HepG2 (cell line): ENCODE measurements around the gene AADACL4. TPM values are rescaled to one million over a fixed set of nuclear protein-coding genes. Genes with fewer than 3 reads are reported as not detected.
A peak's percentile ranks its signal among the peaks of the same experiment; 100 is the strongest.

Experiments
- ATM ChIP-seq: fragments of 450-650 bp; IDR thresholded peaks from 2 replicates; pipeline ENCODE4 v1.7.1; 2017; ENCODE audit warnings: mild to moderate bottlenecking, borderline replicate concordance
- GPN1 ChIP-seq: sonication (generic); formaldehyde crosslinking; IDR thresholded peaks from 2 replicates; pipeline ENCODE4 v1.5.1; 2020; ENCODE audit warnings: missing genetic modification reagents, borderline replicate concordance
- HCFC1 ChIP-seq: fragments of 150-350 bp; IDR thresholded peaks from 2 replicates; pipeline ENCODE4 v1.6.1; 2014; ENCODE audit warnings: low read depth, low read length
- KDM4B ChIP-seq: sonication (generic); formaldehyde crosslinking; IDR thresholded peaks from 2 replicates; pipeline ENCODE4 v1.4.0; 2020; ENCODE audit warnings: missing genetic modification reagents
- NFE2L2 ChIP-seq: fragments of 150-350 bp; IDR thresholded peaks from 2 replicates; pipeline ENCODE4 v1.6.1; 2014; ENCODE audit warnings: low read length
- ZBTB20 ChIP-seq: sonication (generic); formaldehyde crosslinking; IDR thresholded peaks from 2 replicates; pipeline ENCODE4 v1.8.1; 2023; ENCODE audit warnings: missing genetic modification reagents, low read depth, mild to moderate bottlenecking, borderline replicate concordance
- ZNF136 ChIP-seq: sonication (generic); formaldehyde crosslinking; IDR thresholded peaks from 2 replicates; pipeline ENCODE4 v1.8.1; 2022; ENCODE audit warnings: low read depth, mild to moderate bottlenecking, moderate library complexity, missing genetic modification reagents
- polyA plus RNA-seq, 8 experiments: library from polyadenylated mRNA; depleted of rRNA in 3 of 8; stranded (reverse) in 7 of 8; unstranded in 1 of 8; fragments of >200 nt; fragmentation: Illumina TruSeq in 4 of 8; extraction: Trizol in 4 of 8; gene quantifications; 2 replicates each; pipeline versions ENCODE4 v1.2.1 to v1.2.3, GENCODE V29; 2011 to 2016; ENCODE audit warnings: low read depth in 4 of 8, missing spikeins in 1 of 8, mixed read lengths in 1 of 8; ENCODE audit not compliant: insufficient read depth in 1 of 8
- total RNA-seq, 5 experiments: library from RNA; depleted of rRNA; stranded (reverse); fragments of >200 nt; fragmentation: Illumina TruSeq; extraction: Trizol; gene quantifications; 2 replicates each; pipeline ENCODE4 v1.2.3, GENCODE V29; 2016; ENCODE audit warnings: low read depth in 1 of 5
- TF ChIP-seq, protein P1 (sequence below): sonication (generic); formaldehyde crosslinking; IDR thresholded peaks from 2 replicates; pipeline ENCODE4 v1.4.0; 2020; ENCODE audit warnings: mild to moderate bottlenecking, missing genetic modification reagents
- TF ChIP-seq, protein P2 (sequence below): sonication (generic); formaldehyde crosslinking; conservative IDR thresholded peaks from 2 replicates; pipeline ENCODE4 v1.4.0; 2020; ENCODE audit warnings: missing genetic modification reagents
- TF ChIP-seq, protein P3 (sequence below): sonication (generic); formaldehyde crosslinking; IDR thresholded peaks from 2 replicates; pipeline ENCODE4 v1.8.1; 2023; ENCODE audit warnings: mild to moderate bottlenecking, missing genetic modification reagents
- TF ChIP-seq, protein P4 (sequence below): IDR thresholded peaks from 2 replicates; pipeline ENCODE4 v1.6.1; 2016; ENCODE audit warnings: low read depth, missing genetic modification reagents, missing compliant biosample characterization
- TF ChIP-seq, protein P5 (sequence below): sonication (generic); formaldehyde crosslinking; IDR thresholded peaks from 2 replicates; pipeline ENCODE4 v1.8.0; 2022; ENCODE audit warnings: missing genetic modification reagents, mild to moderate bottlenecking, inconsistent platforms, borderline replicate concordance
- TF ChIP-seq, protein P6 (sequence below): sonication (generic); formaldehyde crosslinking; IDR thresholded peaks from 2 replicates; pipeline ENCODE4 v1.9.0; 2021; ENCODE audit warnings: missing genetic modification reagents, borderline replicate concordance

AADACL4 gene
- total and polyA plus RNA-seq, 2 of the 13 experiments (the other 11 are each of a cell fraction or from before 2014, with no cell fraction given): not detected

DNA sequence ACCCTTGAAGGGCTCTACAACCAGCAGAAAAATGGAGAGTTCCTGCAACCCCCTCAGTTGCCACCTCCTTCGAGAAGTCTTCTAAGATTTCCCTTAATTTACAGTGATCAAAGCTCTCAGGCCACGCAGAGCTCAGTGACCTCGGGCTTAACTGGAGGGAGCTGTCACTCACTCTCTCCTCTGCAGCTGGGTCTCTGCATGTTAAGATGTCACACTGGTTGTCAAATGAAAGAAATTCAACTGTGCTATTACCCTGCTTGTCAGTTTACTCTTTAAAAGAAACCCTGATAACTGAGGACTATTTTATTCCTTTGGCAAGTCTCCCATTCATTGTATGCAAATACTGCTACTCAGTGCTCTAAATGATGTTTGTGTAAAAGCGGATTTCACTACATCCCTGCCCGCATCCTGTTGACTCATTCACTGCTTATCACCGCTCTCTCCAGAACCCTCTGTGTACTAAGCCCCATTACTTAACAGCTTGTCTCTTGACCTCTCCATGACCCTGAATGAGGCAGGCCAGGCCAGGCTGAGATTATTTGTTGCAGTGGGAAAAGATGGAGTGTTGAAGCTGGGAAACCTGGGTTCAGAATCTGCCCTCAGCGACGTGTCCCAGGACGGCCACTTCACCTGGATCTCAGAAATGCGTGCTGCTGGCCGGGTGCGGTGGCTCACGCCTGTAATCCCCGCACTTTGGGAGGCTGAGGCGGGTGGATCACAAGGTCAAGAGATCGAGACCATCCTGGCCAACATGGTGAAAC lies 39.6 kb upstream of the AADACL4 start (continued):
- TF ChIP-seq, protein P1, sequence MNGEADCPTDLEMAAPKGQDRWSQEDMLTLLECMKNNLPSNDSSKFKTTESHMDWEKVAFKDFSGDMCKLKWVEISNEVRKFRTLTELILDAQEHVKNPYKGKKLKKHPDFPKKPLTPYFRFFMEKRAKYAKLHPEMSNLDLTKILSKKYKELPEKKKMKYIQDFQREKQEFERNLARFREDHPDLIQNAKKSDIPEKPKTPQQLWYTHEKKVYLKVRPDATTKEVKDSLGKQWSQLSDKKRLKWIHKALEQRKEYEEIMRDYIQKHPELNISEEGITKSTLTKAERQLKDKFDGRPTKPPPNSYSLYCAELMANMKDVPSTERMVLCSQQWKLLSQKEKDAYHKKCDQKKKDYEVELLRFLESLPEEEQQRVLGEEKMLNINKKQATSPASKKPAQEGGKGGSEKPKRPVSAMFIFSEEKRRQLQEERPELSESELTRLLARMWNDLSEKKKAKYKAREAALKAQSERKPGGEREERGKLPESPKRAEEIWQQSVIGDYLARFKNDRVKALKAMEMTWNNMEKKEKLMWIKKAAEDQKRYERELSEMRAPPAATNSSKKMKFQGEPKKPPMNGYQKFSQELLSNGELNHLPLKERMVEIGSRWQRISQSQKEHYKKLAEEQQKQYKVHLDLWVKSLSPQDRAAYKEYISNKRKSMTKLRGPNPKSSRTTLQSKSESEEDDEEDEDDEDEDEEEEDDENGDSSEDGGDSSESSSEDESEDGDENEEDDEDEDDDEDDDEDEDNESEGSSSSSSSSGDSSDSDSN (CRISPR knock-in tag): peak; percentile 51; the same call in 1 of the 2 replicates
- TF ChIP-seq NFE2L2: no peak
- TF ChIP-seq KDM4B: peak; percentile 56
- no peak for TF ChIP-seq ZNF136
- TF ChIP-seq, protein P2, sequence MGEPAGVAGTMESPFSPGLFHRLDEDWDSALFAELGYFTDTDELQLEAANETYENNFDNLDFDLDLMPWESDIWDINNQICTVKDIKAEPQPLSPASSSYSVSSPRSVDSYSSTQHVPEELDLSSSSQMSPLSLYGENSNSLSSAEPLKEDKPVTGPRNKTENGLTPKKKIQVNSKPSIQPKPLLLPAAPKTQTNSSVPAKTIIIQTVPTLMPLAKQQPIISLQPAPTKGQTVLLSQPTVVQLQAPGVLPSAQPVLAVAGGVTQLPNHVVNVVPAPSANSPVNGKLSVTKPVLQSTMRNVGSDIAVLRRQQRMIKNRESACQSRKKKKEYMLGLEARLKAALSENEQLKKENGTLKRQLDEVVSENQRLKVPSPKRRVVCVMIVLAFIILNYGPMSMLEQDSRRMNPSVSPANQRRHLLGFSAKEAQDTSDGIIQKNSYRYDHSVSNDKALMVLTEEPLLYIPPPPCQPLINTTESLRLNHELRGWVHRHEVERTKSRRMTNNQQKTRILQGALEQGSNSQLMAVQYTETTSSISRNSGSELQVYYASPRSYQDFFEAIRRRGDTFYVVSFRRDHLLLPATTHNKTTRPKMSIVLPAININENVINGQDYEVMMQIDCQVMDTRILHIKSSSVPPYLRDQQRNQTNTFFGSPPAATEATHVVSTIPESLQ: no peak
- TF ChIP-seq, protein P3, sequence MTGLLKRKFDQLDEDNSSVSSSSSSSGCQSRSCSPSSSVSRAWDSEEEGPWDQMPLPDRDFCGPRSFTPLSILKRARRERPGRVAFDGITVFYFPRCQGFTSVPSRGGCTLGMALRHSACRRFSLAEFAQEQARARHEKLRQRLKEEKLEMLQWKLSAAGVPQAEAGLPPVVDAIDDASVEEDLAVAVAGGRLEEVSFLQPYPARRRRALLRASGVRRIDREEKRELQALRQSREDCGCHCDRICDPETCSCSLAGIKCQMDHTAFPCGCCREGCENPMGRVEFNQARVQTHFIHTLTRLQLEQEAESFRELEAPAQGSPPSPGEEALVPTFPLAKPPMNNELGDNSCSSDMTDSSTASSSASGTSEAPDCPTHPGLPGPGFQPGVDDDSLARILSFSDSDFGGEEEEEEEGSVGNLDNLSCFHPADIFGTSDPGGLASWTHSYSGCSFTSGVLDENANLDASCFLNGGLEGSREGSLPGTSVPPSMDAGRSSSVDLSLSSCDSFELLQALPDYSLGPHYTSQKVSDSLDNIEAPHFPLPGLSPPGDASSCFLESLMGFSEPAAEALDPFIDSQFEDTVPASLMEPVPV (CRISPR knock-in tag): no peak; the same call in 1 of the 2 replicates
- TF ChIP-seq, protein P4, sequence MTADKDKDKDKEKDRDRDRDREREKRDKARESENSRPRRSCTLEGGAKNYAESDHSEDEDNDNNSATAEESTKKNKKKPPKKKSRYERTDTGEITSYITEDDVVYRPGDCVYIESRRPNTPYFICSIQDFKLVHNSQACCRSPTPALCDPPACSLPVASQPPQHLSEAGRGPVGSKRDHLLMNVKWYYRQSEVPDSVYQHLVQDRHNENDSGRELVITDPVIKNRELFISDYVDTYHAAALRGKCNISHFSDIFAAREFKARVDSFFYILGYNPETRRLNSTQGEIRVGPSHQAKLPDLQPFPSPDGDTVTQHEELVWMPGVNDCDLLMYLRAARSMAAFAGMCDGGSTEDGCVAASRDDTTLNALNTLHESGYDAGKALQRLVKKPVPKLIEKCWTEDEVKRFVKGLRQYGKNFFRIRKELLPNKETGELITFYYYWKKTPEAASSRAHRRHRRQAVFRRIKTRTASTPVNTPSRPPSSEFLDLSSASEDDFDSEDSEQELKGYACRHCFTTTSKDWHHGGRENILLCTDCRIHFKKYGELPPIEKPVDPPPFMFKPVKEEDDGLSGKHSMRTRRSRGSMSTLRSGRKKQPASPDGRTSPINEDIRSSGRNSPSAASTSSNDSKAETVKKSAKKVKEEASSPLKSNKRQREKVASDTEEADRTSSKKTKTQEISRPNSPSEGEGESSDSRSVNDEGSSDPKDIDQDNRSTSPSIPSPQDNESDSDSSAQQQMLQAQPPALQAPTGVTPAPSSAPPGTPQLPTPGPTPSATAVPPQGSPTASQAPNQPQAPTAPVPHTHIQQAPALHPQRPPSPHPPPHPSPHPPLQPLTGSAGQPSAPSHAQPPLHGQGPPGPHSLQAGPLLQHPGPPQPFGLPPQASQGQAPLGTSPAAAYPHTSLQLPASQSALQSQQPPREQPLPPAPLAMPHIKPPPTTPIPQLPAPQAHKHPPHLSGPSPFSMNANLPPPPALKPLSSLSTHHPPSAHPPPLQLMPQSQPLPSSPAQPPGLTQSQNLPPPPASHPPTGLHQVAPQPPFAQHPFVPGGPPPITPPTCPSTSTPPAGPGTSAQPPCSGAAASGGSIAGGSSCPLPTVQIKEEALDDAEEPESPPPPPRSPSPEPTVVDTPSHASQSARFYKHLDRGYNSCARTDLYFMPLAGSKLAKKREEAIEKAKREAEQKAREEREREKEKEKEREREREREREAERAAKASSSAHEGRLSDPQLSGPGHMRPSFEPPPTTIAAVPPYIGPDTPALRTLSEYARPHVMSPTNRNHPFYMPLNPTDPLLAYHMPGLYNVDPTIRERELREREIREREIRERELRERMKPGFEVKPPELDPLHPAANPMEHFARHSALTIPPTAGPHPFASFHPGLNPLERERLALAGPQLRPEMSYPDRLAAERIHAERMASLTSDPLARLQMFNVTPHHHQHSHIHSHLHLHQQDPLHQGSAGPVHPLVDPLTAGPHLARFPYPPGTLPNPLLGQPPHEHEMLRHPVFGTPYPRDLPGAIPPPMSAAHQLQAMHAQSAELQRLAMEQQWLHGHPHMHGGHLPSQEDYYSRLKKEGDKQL (CRISPR knock-in tag): peak; percentile 94
- TF ChIP-seq ATM: no peak
- TF ChIP-seq, protein P5, sequence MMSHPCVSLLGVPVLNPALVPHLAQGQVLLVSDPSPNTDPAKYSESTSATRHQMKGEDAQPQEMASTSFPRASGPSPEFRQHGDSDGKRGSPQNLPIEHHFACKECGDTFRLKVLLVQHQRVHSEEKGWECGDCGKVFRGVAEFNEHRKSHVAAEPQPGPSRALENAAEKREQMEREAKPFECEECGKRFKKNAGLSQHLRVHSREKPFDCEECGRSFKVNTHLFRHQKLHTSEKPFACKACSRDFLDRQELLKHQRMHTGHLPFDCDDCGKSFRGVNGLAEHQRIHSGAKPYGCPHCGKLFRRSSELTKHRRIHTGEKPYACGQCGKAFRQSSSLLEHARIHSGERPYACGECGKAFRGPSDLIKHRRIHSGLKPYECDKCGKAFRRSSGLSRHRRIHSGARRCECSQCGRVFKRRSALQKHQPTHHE (CRISPR knock-in tag): no peak
- TF ChIP-seq, protein P6, sequence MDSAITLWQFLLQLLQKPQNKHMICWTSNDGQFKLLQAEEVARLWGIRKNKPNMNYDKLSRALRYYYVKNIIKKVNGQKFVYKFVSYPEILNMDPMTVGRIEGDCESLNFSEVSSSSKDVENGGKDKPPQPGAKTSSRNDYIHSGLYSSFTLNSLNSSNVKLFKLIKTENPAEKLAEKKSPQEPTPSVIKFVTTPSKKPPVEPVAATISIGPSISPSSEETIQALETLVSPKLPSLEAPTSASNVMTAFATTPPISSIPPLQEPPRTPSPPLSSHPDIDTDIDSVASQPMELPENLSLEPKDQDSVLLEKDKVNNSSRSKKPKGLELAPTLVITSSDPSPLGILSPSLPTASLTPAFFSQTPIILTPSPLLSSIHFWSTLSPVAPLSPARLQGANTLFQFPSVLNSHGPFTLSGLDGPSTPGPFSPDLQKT (CRISPR knock-in tag): no peak
- TF ChIP-seq GPN1: no peak
- TF ChIP-seq ZBTB20 (CRISPR knock-in tag): no peak
- no peak for TF ChIP-seq HCFC1
